Activated T-cell treated with anti-CD3 and anti-CD28 coated beads, Interleukin-2, amount 50 U/mL, for 72 hours (primary cell): Measurements from ENCODE around the gene HEATR5B. TPM values are rescaled to one million over a fixed set of nuclear protein-coding genes. Genes with fewer than 3 reads are reported as not detected.
A peak's percentile ranks its signal among the peaks of the same experiment; 100 is the strongest.
"Not testable (repeated sequence)": the region's sequence is repeated elsewhere in the genome, so short reads cannot be mapped to it uniquely, and the experiment has no call there.

Experiments used
- ATAC-seq, 2 donors: fragments of 150-1000 bp; cut with Tn5 transposase; replicated peaks in 1 of 2; 2 replicates each; pipeline ENCODE4 v1.10.0; 2021; ENCODE audit warnings: moderate library complexity in 2 of 2, mild to moderate bottlenecking in 1 of 2
- DNase-seq, 2 donors: peaks; one replicate each; pipeline ENCODE4 v3.0.0; 2021 to 2022; ENCODE audit warnings: mixed read lengths in 1 of 2
- H3K27ac Mint-ChIP-seq: one replicate; pipeline ENCODE4 v1.8.0; 2022; ENCODE audit warnings: mild to moderate bottlenecking, moderate library complexity, mixed read lengths
- H3K27me3 Mint-ChIP-seq: one replicate; pipeline ENCODE4 v1.8.0; 2022; ENCODE audit warnings: low read depth, mixed read lengths
- H3K36me3 Mint-ChIP-seq, 2 donors: one replicate each; pipeline ENCODE4 v1.8.0; 2022; ENCODE audit warnings: mixed read lengths in 2 of 2, mild to moderate bottlenecking in 1 of 2; ENCODE audit not compliant: insufficient read depth in 2 of 2
- H3K4me1 Mint-ChIP-seq: one replicate; pipeline ENCODE4 v1.8.0; 2022; ENCODE audit warnings: low read depth, mixed read lengths
- H3K4me3 Mint-ChIP-seq, 2 donors: one replicate each; pipeline ENCODE4 v1.8.0; 2022; ENCODE audit warnings: mild to moderate bottlenecking in 2 of 2, mixed read lengths in 2 of 2, moderate library complexity in 2 of 2
- H3K9me3 Mint-ChIP-seq, 2 donors: one replicate each; pipeline ENCODE4 v1.8.0; 2022; ENCODE audit warnings: mixed read lengths in 2 of 2
- total RNA-seq, 2 donors: library from RNA; stranded (reverse); gene quantifications; one replicate each; pipeline ENCODE4 v1.2.3, GENCODE V29; 2022

The HEATR5B gene
- total RNA-seq, 2 donors from 2014 or later = 12.4 to 14.8 TPM

DNA sequence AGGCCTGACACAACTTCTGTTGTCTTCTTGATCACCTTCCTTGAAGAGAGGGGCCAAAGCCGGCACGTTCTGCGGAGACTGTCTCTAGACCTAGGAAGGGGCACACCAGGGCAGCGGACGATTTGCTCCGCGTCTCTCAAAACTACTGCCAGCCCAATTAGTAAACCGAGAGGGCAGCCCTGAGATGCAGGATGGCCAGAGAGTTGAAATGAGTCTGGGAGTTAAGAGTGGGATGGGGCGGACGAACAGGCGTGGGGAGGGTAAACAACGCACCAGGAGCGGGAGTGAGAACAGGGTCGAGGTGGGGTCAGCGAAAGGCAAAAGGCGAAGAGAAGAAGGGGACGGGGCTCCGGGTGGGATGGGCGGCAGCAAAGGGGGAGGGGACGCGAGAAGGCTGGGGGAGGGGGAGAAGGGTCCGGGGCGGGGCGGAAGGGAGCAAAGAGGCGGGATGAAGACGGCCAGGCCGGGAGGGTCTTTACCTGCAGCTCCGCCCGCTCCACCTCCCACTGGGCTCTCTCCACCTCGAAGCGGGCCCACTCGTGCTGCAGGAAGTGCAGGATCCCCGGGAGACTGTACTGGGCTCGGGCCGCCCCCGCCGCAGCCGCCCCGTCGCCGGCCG, 118.3 kb downstream of the HEATR5B start:
- ATAC-seq = peak; percentile 26 to 36
- Mint-ChIP-seq H3K4me1 (peaks cover 58% of the 10 kb centered on the region), H3K27ac (peak overlapping the region; percentile 36), H3K36me3 (peaks cover 0 to 4% of the 10 kb centered on the region in 2 donors), H3K27me3 (no peaks in the 10 kb centered on the region), H3K4me3 (peak overlapping the region; percentile 95 to 98), H3K9me3 (no peaks in the 10 kb centered on the region)
- peak in 1 of 2 donors; percentile 51 for DNase-seq

DNA sequence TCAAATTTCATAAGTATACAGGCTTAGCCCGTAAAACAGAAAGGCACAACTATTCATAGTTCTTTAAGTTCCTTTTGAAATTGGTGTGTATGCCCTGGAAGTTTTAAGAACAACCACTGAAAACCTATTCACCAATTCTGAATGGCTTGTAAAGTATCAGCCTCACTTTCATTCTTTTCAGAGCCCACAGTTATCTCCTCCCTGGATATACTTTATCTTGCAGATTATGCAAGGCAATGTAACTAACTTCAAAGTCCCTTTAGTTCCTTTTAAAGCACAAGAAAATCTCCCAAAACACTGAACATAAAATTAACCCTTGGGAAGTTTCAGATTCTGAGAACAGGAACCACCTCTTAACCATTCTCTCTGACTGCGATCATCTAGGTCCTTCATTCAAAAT, 119.0 kb downstream of the HEATR5B start:
- Mint-ChIP-seq H3K4me1 (peaks cover 63% of the 10 kb centered on the region), H3K27me3 (no peaks in the 10 kb centered on the region), H3K4me3 (peak overlapping the region; percentile 95 to 98), H3K9me3 (no peaks in the 10 kb centered on the region), H3K27ac (peak overlapping the region; percentile 87), H3K36me3 (peaks cover 0 to 4% of the 10 kb centered on the region in 2 donors)
- ATAC-seq = no peak
- no peak for DNase-seq

DNA sequence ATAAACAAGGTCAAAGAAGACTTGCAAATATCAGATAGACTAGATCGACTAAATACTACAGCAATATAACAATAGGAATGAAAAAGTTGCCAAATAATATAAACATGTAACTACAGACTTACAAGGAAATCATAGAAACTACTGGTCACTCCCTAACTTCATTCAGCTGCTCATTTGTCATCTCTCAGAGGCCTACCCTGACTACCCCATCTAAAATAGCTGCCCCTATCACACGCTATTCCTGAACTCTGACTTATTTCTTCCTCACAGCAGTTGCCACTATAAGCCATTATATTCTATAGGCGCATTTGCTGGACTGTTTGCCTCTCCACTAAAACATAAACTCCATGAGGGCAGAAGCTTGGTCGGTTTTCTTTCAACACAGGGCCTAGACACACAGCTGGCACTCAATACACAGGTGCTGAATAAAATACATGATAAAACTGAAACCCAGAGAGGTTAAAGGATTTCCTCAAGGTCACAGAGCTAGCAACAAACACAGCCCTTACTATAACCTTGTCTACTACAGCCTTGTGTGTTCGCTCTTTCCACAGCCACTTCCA, 119.6 kb downstream of the HEATR5B start:
- H3K27ac Mint-ChIP-seq = peak overlapping the region; percentile 87
- H3K9me3 Mint-ChIP-seq = no peaks in the 10 kb centered on the region
- no peaks in the 10 kb centered on the region for H3K27me3 Mint-ChIP-seq
- no peak for DNase-seq
- ATAC-seq = no peak
- peak overlapping the region; percentile 95 to 98 for H3K4me3 Mint-ChIP-seq
- H3K36me3 Mint-ChIP-seq = peaks cover 0 to 4% of the 10 kb centered on the region in 2 donors
- peaks cover 69% of the 10 kb centered on the region for H3K4me1 Mint-ChIP-seq

DNA sequence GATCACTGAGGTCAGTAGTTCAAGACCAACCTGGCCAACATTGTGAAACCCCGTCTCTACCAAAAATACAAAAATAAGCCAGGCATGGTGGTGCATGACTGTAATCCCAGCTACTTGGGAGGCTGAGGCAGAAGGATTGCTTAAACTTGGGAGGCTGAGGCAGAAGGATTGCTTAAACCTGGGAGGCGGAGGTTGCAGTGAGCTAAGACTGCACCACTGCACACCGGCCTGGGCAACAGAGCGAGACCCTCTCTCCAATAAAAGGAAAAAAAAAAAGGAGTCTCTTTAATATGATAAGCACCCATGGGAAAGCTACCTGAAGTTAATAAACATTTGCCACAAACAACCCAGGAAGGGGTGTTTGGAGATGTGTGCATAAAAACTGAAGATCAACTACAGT, 120.4 kb downstream of the HEATR5B start:
- H3K27me3 Mint-ChIP-seq = no peaks in the 10 kb centered on the region
- peaks cover 0 to 4% of the 10 kb centered on the region in 2 donors for H3K36me3 Mint-ChIP-seq
- H3K9me3 Mint-ChIP-seq = no peaks in the 10 kb centered on the region
- peak overlapping the region in 1 of 2 donors; percentile 44 for H3K4me3 Mint-ChIP-seq
- ATAC-seq (no peak), DNase-seq (no peak)
- no peak overlapping the region for H3K27ac Mint-ChIP-seq
- H3K4me1 Mint-ChIP-seq = peaks cover 75% of the 10 kb centered on the region

DNA sequence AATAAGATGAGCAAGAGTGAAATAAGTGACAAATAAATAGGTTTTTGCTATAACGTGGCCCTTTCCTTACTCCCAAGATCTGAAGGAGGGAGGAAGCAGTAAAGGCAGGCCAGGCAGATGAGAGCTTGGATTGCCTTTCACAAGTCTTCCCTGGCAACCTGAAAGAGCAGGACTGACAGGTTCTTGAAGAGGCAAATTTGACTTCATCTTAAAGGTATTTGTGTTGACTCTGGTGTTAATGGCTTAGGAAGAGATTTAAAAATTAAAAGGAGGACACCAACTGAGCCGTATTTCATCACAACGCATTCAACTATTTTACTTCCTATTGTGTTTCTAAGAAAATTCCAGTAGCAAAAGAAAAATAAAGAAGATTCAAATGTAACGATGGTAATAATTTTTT, 121.1 kb downstream of the HEATR5B start:
- no peak overlapping the region for H3K4me3 Mint-ChIP-seq
- H3K4me1 Mint-ChIP-seq = peaks cover 75% of the 10 kb centered on the region
- no peaks in the 10 kb centered on the region for H3K27me3 Mint-ChIP-seq
- no peaks in the 10 kb centered on the region for H3K9me3 Mint-ChIP-seq
- H3K27ac Mint-ChIP-seq = no peak overlapping the region
- ATAC-seq (no peak), DNase-seq (no peak)
- peaks cover 4 to 5% of the 10 kb centered on the region in 2 donors for H3K36me3 Mint-ChIP-seq

DNA sequence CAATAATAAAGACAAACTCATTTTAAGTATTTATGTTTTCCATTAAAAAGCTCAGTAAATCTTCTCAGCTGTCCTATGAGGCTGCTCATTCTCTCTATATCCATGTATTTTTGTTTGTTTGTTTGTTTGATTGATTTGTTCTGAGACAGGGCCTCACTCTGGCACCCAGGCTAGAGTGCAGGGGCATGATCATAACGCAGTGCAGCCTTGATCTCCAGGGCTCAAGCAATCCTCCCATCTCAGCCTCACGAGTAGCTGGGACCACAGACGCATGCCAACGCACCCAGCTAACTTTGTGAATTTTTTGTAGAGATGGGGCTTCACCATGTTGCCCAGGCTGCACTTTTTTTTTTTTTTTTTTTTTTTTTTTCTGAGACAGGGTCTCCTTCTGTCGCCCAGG, 123.4 kb downstream of the HEATR5B start:
- Mint-ChIP-seq H3K27ac (no peak overlapping the region), H3K4me1 (peaks cover 67% of the 10 kb centered on the region), H3K36me3 (peaks cover 0 to 5% of the 10 kb centered on the region in 2 donors), H3K9me3 (no peaks in the 10 kb centered on the region), H3K4me3 (no peak overlapping the region), H3K27me3 (no peaks in the 10 kb centered on the region)
- no peak for ATAC-seq
- DNase-seq = no peak

- Mint-ChIP-seq H3K9me3 (no peaks in the 10 kb centered on the region), H3K4me1 (peaks cover 69% of the 10 kb centered on the region), H3K27me3 (no peaks in the 10 kb centered on the region), H3K27ac (no peak overlapping the region), H3K36me3 (peaks cover 0 to 5% of the 10 kb centered on the region in 2 donors), H3K4me3 (no peak overlapping the region)
- DNase-seq (no peak), ATAC-seq (no peak)
These were observed 124.0 kb downstream of the HEATR5B start for GRCh38 chr2:36960005-36960675.

GRCh38 chr2:36954977-36955607, 129.1 kb downstream of the HEATR5B start:
- H3K36me3 Mint-ChIP-seq = peaks cover 0 to 5% of the 10 kb centered on the region in 2 donors
- peaks cover 56% of the 10 kb centered on the region for H3K4me1 Mint-ChIP-seq
- ATAC-seq (no peak), DNase-seq (no peak)
- no peak overlapping the region for H3K4me3 Mint-ChIP-seq
- no peaks in the 10 kb centered on the region for H3K27me3 Mint-ChIP-seq
- no peak overlapping the region for H3K27ac Mint-ChIP-seq
- H3K9me3 Mint-ChIP-seq = no peaks in the 10 kb centered on the region

- ATAC-seq (no peak), DNase-seq (no peak)
- H3K36me3 Mint-ChIP-seq = no peaks in the 10 kb centered on the region
- H3K27me3 Mint-ChIP-seq = no peaks in the 10 kb centered on the region
- no peak overlapping the region for H3K27ac Mint-ChIP-seq
- no peak overlapping the region for H3K4me3 Mint-ChIP-seq
- H3K4me1 Mint-ChIP-seq = peaks cover 46% of the 10 kb centered on the region
- no peaks in the 10 kb centered on the region for H3K9me3 Mint-ChIP-seq
These were observed 131.4 kb downstream of the HEATR5B start for GRCh38 chr2:36952748-36953197.

GRCh38 chr2:36951574-36951973, 132.6 kb downstream of the HEATR5B start:
- Mint-ChIP-seq H3K27ac (peak overlapping the region; percentile 22), H3K27me3 (no peaks in the 10 kb centered on the region), H3K36me3 (no peaks in the 10 kb centered on the region), H3K9me3 (no peaks in the 10 kb centered on the region), H3K4me3 (no peak overlapping the region), H3K4me1 (peaks cover 46% of the 10 kb centered on the region)
- ATAC-seq (peak in 1 of 2 donors; percentile 39), DNase-seq (no peak)

DNA sequence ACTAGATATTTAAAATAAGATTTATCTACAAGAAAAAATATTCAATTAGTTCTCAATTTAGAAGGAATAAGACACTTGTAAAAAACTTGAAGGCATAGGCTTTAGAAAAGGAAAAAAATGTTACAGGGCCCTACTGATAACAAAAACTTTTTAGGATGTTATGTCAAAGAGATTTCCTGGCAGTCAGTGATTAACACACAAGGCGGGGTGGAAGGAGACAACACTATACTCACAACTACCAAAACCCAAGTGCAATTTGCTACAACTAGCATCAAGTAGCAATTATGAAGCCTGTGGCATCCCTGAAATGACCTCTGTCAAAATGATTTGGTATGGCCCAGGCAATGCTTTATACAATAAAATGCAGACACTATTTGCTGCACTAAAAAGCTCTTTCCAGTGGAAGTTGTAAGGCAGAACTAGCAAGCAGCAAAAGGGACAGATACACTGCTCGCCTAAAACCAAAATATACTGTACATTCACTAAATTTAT, 133.1 kb downstream of the HEATR5B start:
- Mint-ChIP-seq H3K4me3 (no peak overlapping the region), H3K36me3 (no peaks in the 10 kb centered on the region), H3K27ac (peak overlapping the region; percentile 22), H3K4me1 (peaks cover 46% of the 10 kb centered on the region), H3K9me3 (no peaks in the 10 kb centered on the region), H3K27me3 (no peaks in the 10 kb centered on the region)
- DNase-seq = no peak
- ATAC-seq = no peak

DNA sequence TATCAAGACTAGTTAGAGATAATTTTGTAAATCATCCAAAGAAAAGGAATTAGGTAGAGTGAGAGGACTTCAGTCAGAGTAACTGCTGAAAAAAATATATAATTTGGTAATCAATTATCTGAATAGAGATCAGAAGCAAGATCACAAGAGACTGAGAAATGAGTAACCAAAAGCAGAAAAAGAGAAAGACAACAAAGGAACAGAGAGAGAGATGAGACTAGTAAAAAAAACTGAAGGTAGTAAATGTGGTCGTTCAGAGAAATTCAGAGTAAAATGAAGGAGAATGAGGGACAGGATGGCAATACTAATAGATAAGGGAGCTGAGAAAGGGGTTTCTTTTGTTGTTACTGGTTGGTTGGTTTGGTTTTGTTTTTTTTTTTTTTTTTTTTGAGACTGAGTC, 134.3 kb downstream of the HEATR5B start:
- Mint-ChIP-seq H3K9me3 (no peaks in the 10 kb centered on the region), H3K27me3 (no peaks in the 10 kb centered on the region), H3K4me1 (peaks cover 39% of the 10 kb centered on the region), H3K4me3 (peak overlapping the region; percentile 7 to 34), H3K27ac (peak overlapping the region; percentile 38), H3K36me3 (no peaks in the 10 kb centered on the region)
- no peak for ATAC-seq
- no peak for DNase-seq

DNA sequence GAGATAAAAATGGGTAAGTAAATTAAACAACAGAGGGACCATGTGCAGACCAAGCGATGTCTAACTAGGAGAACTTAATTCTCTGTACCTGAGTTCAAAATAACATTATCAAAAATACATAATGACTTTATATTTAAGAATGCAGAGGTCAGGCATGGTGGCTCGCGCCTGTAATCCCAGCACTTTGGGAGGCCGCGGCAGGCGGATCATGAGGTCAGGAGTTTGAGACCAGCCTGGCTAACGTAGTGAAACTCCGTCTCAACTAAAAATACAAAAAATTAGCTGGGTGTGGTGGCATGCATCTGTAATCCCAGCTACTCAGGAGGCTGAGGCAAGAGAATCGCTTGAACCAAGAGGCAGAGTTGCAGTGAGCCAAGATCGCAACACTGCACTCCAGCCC, 138.9 kb downstream of the HEATR5B start:
- H3K4me1 Mint-ChIP-seq = peaks cover 13% of the 10 kb centered on the region
- not testable (repeated sequence) for H3K27ac Mint-ChIP-seq, H3K27me3 Mint-ChIP-seq, H3K4me3 Mint-ChIP-seq, H3K9me3 Mint-ChIP-seq, H3K36me3 Mint-ChIP-seq, ATAC-seq, DNase-seq
